ENCODE results near the gene TSPAN15.

TSPAN15 gene

DNA sequence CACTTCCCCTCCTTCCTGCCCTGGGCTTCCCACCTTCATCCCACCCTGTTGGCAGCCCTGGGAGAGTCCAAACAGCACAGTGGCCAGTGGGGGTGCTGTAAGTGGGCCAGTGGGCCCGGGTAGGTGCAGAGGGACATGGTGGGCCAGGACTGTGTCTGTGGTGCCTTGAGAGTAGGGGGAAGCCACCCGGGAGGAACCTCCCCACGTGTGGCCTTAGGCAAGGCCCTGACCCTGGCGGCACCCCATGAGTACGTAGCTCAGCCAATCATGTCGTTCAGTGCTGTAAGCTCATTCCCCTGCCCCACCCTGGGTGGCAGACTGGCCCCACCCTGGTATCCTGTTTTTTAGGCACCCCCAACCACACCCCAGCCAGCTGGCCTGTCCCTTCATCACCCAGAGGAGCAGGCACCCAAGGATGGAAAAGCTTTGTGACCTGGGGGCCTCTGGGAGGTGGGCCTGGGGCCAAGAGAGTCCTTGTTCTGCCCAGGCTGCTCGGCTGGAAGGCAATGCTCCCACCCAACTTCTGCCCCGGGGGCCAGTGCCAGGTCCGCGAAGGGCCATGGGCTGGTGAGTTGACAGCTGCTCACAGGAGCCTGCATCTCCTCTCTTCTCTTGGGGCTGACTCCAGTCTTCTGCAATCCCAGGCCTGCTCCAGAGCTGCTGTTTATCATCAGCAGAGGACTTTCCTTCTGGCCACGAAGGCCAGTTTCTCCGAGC is 41.6 kb downstream of the TSPAN15 start:
- no peaks in the 10 kb centered on the region for H3K79me2 ChIP-seq (ENCODE audit: control insufficient read depth, low read length)
- no peaks in the 10 kb centered on the region for H3F3A ChIP-seq (ENCODE audit: control insufficient read depth, insufficient read depth)
- TF ChIP-seq, protein P1, sequence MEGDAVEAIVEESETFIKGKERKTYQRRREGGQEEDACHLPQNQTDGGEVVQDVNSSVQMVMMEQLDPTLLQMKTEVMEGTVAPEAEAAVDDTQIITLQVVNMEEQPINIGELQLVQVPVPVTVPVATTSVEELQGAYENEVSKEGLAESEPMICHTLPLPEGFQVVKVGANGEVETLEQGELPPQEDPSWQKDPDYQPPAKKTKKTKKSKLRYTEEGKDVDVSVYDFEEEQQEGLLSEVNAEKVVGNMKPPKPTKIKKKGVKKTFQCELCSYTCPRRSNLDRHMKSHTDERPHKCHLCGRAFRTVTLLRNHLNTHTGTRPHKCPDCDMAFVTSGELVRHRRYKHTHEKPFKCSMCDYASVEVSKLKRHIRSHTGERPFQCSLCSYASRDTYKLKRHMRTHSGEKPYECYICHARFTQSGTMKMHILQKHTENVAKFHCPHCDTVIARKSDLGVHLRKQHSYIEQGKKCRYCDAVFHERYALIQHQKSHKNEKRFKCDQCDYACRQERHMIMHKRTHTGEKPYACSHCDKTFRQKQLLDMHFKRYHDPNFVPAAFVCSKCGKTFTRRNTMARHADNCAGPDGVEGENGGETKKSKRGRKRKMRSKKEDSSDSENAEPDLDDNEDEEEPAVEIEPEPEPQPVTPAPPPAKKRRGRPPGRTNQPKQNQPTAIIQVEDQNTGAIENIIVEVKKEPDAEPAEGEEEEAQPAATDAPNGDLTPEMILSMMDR (IDR thresholded peaks at IDR 0.05; ENCODE audit: low read depth, low read length, poor library complexity, severe bottlenecking) = no peak
- TF ChIP-seq EZH2phosphoT487 (IDR thresholded peaks at IDR 0.05; ENCODE audit: borderline replicate concordance, low read length) = no peak
- H3K27me3 ChIP-seq (ENCODE audit: control insufficient read depth, low read length) = no peaks in the 10 kb centered on the region
- H3K9me3 ChIP-seq (ENCODE audit: control insufficient read depth, insufficient read depth, low read length) = peaks cover 10% of the 10 kb centered on the region; the same call in 1 of the 2 replicates
- no peaks in the 10 kb centered on the region for H3K36me3 ChIP-seq (ENCODE audit: control insufficient read depth, low read length)
- no peak overlapping the region for H3K4me3 ChIP-seq (ENCODE audit: low read length)
- H3K27ac ChIP-seq (ENCODE audit: low read depth, low read length) = no peak overlapping the region
- H3K4me1 ChIP-seq (ENCODE audit: control insufficient read depth, low read length) = no peaks in the 10 kb centered on the region
- H3K9me2 ChIP-seq (replicated peaks; ENCODE audit: control insufficient read depth, low read length) = no peaks in the 10 kb centered on the region
- no peaks in the 10 kb centered on the region for H4K20me1 ChIP-seq (ENCODE audit: control insufficient read depth, insufficient read depth, low read depth, low read length)
- H3K4me2 ChIP-seq (ENCODE audit: low read length) = no peak overlapping the region

DNA sequence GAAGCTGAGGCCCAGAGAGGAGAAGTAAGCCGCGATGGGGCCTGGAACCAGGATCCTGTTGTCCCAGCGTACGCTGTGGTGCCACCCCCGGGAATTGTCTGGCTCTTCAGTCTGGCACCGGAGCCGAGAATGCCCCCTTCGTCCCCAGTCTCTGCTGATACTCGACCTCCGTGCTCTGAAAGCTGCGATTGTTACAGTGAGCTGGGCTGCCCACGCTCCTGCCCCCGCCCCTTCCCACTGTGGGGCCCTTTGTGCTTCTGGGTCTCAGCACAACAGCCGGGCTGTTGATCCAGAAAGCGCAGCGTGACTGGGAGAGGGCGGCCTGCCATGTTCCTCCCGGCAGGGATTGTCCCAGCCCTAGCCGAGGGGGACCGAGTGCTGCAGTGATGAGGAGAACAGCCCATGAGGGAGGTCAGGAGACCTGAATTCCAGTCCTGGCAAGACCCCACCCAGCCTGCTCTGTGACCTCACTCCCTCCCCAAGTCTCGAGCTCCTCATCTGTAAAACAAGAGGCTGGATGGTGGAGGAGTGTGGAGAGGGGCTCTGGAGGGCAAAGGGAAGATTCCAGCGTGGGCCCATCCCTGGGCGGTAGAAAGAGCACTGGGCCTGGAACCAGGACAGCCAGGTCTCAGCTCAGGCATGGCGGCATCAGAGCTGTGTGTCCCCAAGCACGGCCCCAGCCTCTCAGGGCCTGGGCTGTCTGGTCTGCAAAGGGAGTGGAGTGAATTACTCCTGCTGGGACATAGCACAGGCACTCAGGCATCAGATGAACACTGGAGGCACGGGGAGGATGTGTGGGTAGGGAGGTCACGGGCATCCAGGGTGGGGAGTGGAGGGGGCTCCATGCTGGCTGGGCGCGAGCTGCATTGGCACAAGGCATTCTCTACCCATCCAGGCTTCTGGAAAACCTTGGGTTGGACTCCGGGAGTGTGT is 43.6 kb downstream of the TSPAN15 start:
- TF ChIP-seq, protein P1 (IDR thresholded peaks at IDR 0.05; ENCODE audit: low read depth, low read length, poor library complexity, severe bottlenecking) = no peak
- no peak for TF ChIP-seq EZH2phosphoT487 (IDR thresholded peaks at IDR 0.05; ENCODE audit: borderline replicate concordance, low read length)
- Histone ChIP-seq H3K9me3 (ENCODE audit: control insufficient read depth, insufficient read depth, low read length) (peaks cover under 1% of the 10 kb centered on the region; the same call in 1 of the 2 replicates), H3K27ac (ENCODE audit: low read depth, low read length) (no peak overlapping the region), H4K20me1 (ENCODE audit: control insufficient read depth, insufficient read depth, low read depth, low read length) (no peaks in the 10 kb centered on the region), H3K4me1 (ENCODE audit: control insufficient read depth, low read length) (no peaks in the 10 kb centered on the region), H3F3A (ENCODE audit: control insufficient read depth, insufficient read depth) (no peaks in the 10 kb centered on the region), H3K27me3 (ENCODE audit: control insufficient read depth, low read length) (no peaks in the 10 kb centered on the region), H3K36me3 (ENCODE audit: control insufficient read depth, low read length) (no peaks in the 10 kb centered on the region), H3K4me2 (ENCODE audit: low read length) (no peak overlapping the region), H3K4me3 (ENCODE audit: low read length) (no peak overlapping the region), H3K9me2 (replicated peaks; ENCODE audit: control insufficient read depth, low read length) (no peaks in the 10 kb centered on the region), H3K79me2 (ENCODE audit: control insufficient read depth, low read length) (no peaks in the 10 kb centered on the region)

DNA sequence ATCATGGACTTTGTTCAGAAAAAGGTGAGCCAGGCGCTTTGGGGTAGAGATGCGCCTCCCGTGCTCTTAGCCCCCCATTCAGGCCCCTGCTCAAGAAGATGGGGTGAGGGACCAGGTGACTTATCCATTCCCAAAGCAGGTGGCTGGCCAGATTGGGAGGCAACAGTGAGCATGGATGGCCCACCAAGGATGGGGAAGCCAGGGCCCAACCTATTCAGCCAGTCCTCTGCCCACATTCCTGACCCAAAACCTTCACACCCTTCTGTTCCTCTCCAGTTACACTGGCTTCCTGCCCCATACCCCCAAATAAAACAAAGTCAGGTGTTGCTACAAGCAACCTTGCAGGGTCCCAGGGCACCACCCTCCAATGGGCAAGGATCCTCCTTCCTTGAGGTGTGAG is 44.4 kb downstream of the TSPAN15 start:
- H3K4me3 ChIP-seq (ENCODE audit: low read length) = no peak overlapping the region
- H3K79me2 ChIP-seq (ENCODE audit: control insufficient read depth, low read length) = no peaks in the 10 kb centered on the region
- no peaks in the 10 kb centered on the region for H3K4me1 ChIP-seq (ENCODE audit: control insufficient read depth, low read length)
- no peak overlapping the region for H3K4me2 ChIP-seq (ENCODE audit: low read length)
- no peak for TF ChIP-seq EZH2phosphoT487 (IDR thresholded peaks at IDR 0.05; ENCODE audit: borderline replicate concordance, low read length)
- TF ChIP-seq, protein P1 (IDR thresholded peaks at IDR 0.05; ENCODE audit: low read depth, low read length, poor library complexity, severe bottlenecking) = no peak
- H4K20me1 ChIP-seq (ENCODE audit: control insufficient read depth, insufficient read depth, low read depth, low read length) = no peaks in the 10 kb centered on the region
- no peaks in the 10 kb centered on the region for H3K27me3 ChIP-seq (ENCODE audit: control insufficient read depth, low read length)
- H3F3A ChIP-seq (ENCODE audit: control insufficient read depth, insufficient read depth) = no peaks in the 10 kb centered on the region
- no peak overlapping the region for H3K27ac ChIP-seq (ENCODE audit: low read depth, low read length)
- H3K9me3 ChIP-seq (ENCODE audit: control insufficient read depth, insufficient read depth, low read length) = no peaks in the 10 kb centered on the region
- no peaks in the 10 kb centered on the region for H3K9me2 ChIP-seq (replicated peaks; ENCODE audit: control insufficient read depth, low read length)
- H3K36me3 ChIP-seq (ENCODE audit: control insufficient read depth, low read length) = no peaks in the 10 kb centered on the region

Measured in DOHH2 (cell line).